Measurements from ENCODE around the gene ARMC7. TPM values are rescaled to one million over a fixed set of nuclear protein-coding genes. Genes with fewer than 3 reads are reported as not detected.
A peak's percentile ranks its signal among the peaks of the same experiment; 100 is the strongest.

ARMC7 gene
- total RNA-seq, 1 experiment from 2014 or later, result 26.0 TPM

DNA sequence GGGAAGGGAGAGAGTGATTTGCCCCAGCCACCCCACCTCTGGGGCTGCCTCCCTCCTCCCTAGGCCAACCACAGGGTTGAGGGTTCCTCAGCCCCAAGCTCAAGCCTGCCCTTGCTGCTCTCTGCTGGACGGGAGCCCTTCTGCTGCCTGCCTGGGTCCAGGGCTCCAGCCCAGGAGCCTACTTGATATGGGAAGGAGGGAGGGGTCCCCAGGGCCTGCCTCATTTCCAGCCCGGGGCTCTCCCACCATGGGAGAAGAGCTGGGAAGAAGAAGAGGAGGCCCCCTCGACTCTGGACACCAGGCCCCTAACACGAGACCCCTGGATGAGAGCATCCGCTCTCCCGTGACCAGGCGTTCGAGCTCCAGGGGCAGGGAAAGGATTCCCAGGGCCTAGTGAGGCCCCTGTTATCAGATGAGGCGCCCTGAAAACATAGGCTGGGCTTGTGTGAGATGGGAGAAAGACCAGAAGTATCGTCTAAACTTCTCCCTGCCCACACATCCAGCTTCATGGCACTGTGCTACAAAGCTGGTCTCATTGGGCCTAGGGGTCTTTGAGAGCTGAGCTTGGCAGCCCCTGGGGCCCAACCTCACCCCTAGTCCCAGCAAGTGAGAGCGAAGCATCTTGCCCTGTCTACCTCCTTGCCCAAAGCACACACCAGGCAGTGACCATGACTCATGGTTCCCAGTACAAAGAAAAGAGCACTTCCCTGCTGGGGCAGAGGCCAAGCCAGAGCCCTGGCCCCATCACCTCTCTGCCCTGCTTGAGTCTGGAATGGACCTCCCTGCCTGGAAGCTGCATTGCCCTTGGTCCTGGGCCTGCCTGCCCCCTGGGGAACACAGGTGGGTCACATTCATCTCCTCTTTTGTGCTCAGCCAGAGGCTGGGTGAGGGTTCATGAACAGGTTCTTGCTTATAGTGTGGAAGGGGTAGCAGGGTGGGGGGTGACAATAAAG lies 21.0 kb upstream of the ARMC7 start:
- POLR2A ChIA-PET, result interaction anchor here (0.5 to 2.7 kb wide), 17 partner anchors 8 to 434 kb away, joined by 3 to 45 read pairs (median 5); partner anchors contain the start of genes ARMC7, ATP5PD, KCTD2 and MRPL58
- H3K4me3 ChIP-seq (ENCODE audit: low read depth, low read length), result peak overlapping the region; percentile 74
- peaks cover 41% of the 10 kb centered on the region for H3K36me3 Mint-ChIP-seq (ENCODE audit: insufficient read depth, unreplicated experiment)
- no peaks in the 10 kb centered on the region; the same call in 1 of the 2 replicates for H3K36me3 ChIP-seq (ENCODE audit: control insufficient read depth, insufficient read depth, low read length)
- H3K4me3 Mint-ChIP-seq (ENCODE audit: unreplicated experiment), result peak overlapping the region; percentile 92
- peaks cover 63% of the 10 kb centered on the region for H3K4me1 ChIP-seq
- H3K9me3 Mint-ChIP-seq (ENCODE audit: unreplicated experiment), result no peaks in the 10 kb centered on the region
- TSS peak; percentile 65 for BruUV-seq (replicated peaks)
- TF ChIP-seq, protein P1, sequence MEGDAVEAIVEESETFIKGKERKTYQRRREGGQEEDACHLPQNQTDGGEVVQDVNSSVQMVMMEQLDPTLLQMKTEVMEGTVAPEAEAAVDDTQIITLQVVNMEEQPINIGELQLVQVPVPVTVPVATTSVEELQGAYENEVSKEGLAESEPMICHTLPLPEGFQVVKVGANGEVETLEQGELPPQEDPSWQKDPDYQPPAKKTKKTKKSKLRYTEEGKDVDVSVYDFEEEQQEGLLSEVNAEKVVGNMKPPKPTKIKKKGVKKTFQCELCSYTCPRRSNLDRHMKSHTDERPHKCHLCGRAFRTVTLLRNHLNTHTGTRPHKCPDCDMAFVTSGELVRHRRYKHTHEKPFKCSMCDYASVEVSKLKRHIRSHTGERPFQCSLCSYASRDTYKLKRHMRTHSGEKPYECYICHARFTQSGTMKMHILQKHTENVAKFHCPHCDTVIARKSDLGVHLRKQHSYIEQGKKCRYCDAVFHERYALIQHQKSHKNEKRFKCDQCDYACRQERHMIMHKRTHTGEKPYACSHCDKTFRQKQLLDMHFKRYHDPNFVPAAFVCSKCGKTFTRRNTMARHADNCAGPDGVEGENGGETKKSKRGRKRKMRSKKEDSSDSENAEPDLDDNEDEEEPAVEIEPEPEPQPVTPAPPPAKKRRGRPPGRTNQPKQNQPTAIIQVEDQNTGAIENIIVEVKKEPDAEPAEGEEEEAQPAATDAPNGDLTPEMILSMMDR (IDR thresholded peaks at IDR 0.05; ENCODE audit: insufficient read depth in 1 of 2, low read depth in 1 of 2, low read length in 1 of 2, severe bottlenecking in 1 of 2, unreplicated experiment in 1 of 2), result no peak
- peak in 1 of 2 experiments; percentile 25 for DNase-seq
- no peaks in the 10 kb centered on the region for H3K9me3 ChIP-seq
- peaks cover 65% of the 10 kb centered on the region for H3K4me1 Mint-ChIP-seq (ENCODE audit: low read depth, unreplicated experiment)
- H3K27ac Mint-ChIP-seq (ENCODE audit: unreplicated experiment), result peak overlapping the region; percentile 92
- no peaks in the 10 kb centered on the region for H3K27me3 Mint-ChIP-seq (ENCODE audit: insufficient read depth, unreplicated experiment)
- intact Hi-C loops (cut with micrococcal nuclease; ENCODE audit: unreplicated experiment), result no loop called here
- CTCF ChIA-PET, result interaction anchor here (0.7 to 2.1 kb wide), 13 partner anchors 7 to 127 kb away, joined by 3 to 13 read pairs (median 6); no protein-coding TSS in a partner anchor
- no peaks in the 10 kb centered on the region for H3K27me3 ChIP-seq (replicated peaks; ENCODE audit: control insufficient read depth, insufficient read depth, low read length)

GRCh38 chr17:75090871-75091854 lies 18.6 kb upstream of the ARMC7 start:
- Mint-ChIP-seq H3K27me3 (ENCODE audit: insufficient read depth, unreplicated experiment) (no peaks in the 10 kb centered on the region), H3K27ac (ENCODE audit: unreplicated experiment) (peak overlapping the region; percentile 87), H3K4me1 (ENCODE audit: low read depth, unreplicated experiment) (peaks cover 62% of the 10 kb centered on the region), H3K4me3 (ENCODE audit: unreplicated experiment) (peak overlapping the region; percentile 20), H3K9me3 (ENCODE audit: unreplicated experiment) (no peaks in the 10 kb centered on the region), H3K36me3 (ENCODE audit: insufficient read depth, unreplicated experiment) (peaks cover 60% of the 10 kb centered on the region)
- Histone ChIP-seq H3K9me3 (no peaks in the 10 kb centered on the region), H3K36me3 (ENCODE audit: control insufficient read depth, insufficient read depth, low read length) (no peaks in the 10 kb centered on the region; the same call in 1 of the 2 replicates), H3K27me3 (replicated peaks; ENCODE audit: control insufficient read depth, insufficient read depth, low read length) (no peaks in the 10 kb centered on the region), H3K4me1 (peaks cover 81% of the 10 kb centered on the region), H3K4me3 (ENCODE audit: low read depth, low read length) (no peak overlapping the region)
- ChIA-PET CTCF (interaction anchor here (0.6 to 1.3 kb wide), 6 partner anchors 13 to 178 kb away, joined by 3 to 8 read pairs (median 4); no protein-coding TSS in a partner anchor), POLR2A (interaction anchor here (0.5 to 0.9 kb wide), 4 partner anchors 13 to 43 kb away, joined by 3 to 7 read pairs (median 4); no protein-coding TSS in a partner anchor)
- intact Hi-C loops (cut with micrococcal nuclease; ENCODE audit: unreplicated experiment), result no loop called here
- DNase-seq, result peak in 1 of 2 experiments; percentile 48
- BruUV-seq (replicated peaks), result no TSS peak
- TF ChIP-seq, protein P1 (IDR thresholded peaks at IDR 0.05; ENCODE audit: insufficient read depth in 1 of 2, low read depth in 1 of 2, low read length in 1 of 2, severe bottlenecking in 1 of 2, unreplicated experiment in 1 of 2), result no peak
